Mononuclear cell (primary cell): ENCODE measurements around the gene GTF2A1L. TPM values are rescaled to one million over a fixed set of nuclear protein-coding genes. Genes with fewer than 3 reads are reported as not detected.
"Not testable (repeated sequence)": the region's sequence is repeated elsewhere in the genome, so short reads cannot be mapped to it uniquely, and the experiment has no call there.

Source experiments
- H3K27me3 ChIP-seq: 2 replicates; pipeline ENCODE4 v1.6.0; 2011; ENCODE audit warnings: low read length, control low read depth; ENCODE audit not compliant: insufficient read depth
- H3K4me1 ChIP-seq: 2 replicates; pipeline ENCODE4 v1.5.1; 2011; ENCODE audit warnings: mild to moderate bottlenecking, low read length, control low read depth; ENCODE audit not compliant: insufficient read depth
- H3K4me3 ChIP-seq: 2 replicates; pipeline ENCODE4 v1.5.1; 2011; ENCODE audit warnings: mild to moderate bottlenecking, low read length, moderate library complexity
- H3K9me3 ChIP-seq: 2 replicates; pipeline ENCODE4 v1.5.1; 2011; ENCODE audit warnings: low read depth, mild to moderate bottlenecking, control low read depth, low read length
- total RNA-seq: library from RNA; depleted of rRNA; stranded (reverse); fragments of >200 nt; gene quantifications from one replicate; pipeline ENCODE4 v1.2.3, GENCODE V29; 2012

Gene GTF2A1L
- total RNA-seq, 1 donor = not detected

DNA sequence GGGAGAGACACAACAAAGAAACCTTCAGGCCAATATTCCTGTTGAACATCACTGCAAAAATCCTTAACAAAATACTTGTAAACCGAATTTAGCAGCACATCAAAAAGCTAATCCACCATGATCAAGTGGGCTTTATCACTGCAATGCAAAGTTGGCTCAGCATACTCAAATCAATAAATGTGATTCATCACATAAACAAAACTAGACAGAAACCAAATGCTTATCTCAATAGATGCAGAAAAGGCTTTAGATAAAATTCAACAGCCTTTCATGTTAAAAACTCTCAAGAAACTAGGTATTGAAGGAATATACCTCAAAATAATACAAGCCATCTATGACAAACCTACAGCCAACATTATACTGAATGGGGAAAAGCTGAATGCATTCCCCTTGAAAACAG lies 20.6 kb downstream of the GTF2A1L start:
- Histone ChIP-seq H3K9me3 (no peaks in the 10 kb centered on the region), H3K4me3 (no peak overlapping the region), H3K4me1 (no peaks in the 10 kb centered on the region), H3K27me3 (no peaks in the 10 kb centered on the region)

DNA sequence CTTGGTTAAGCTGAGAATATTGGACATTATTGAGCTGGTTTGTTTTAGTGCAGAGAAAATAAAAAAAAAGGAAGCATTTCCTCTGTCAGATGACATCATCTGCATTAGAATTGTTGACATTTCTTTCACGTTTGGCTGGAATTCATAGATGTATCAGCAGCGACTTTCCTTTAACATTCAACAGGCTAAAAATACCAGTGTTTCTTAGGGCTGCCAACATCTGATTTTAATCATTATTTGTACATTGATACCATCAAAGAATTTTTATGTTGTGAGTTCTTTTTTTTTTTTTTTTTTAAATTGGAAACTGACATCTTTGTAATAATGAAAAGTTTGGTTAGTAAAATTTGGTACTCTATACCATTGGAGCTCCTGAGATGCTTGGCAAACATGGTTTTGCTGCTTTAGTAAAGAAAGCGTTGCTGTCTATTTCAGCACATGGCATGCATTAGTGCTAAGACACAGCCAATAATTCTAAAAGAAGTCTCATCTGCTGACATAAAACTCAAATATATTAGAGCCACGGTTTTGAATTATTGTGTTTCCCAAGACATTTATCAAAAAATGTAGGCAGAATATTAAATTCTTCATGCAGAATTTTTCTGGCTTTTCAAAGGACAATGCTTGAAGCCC lies 33.6 kb downstream of the GTF2A1L start:
- no peaks in the 10 kb centered on the region for H3K4me1 ChIP-seq
- H3K9me3 ChIP-seq = no peaks in the 10 kb centered on the region
- no peak overlapping the region for H3K4me3 ChIP-seq
- H3K27me3 ChIP-seq = no peaks in the 10 kb centered on the region

DNA sequence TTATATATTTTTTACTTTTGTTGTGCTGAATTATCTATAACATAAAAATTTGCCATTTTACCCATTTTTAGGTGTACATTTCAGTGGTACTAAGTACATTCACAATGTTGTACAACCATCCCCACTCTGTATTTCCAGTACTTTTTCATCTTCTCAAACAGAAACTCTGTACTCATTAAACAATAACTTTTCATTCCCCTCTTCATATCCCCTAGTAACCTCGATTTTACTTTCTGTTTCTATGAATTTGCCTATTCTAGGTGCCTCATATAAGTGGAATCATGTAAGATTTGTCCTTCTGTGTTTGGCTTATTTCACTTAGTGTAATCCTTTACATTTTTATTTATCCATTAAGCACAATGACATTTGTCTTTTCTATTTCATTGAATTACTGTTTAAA lies 51.3 kb downstream of the GTF2A1L start:
- H3K27me3 ChIP-seq = no peaks in the 10 kb centered on the region
- H3K9me3 ChIP-seq = no peaks in the 10 kb centered on the region
- no peaks in the 10 kb centered on the region for H3K4me1 ChIP-seq

DNA sequence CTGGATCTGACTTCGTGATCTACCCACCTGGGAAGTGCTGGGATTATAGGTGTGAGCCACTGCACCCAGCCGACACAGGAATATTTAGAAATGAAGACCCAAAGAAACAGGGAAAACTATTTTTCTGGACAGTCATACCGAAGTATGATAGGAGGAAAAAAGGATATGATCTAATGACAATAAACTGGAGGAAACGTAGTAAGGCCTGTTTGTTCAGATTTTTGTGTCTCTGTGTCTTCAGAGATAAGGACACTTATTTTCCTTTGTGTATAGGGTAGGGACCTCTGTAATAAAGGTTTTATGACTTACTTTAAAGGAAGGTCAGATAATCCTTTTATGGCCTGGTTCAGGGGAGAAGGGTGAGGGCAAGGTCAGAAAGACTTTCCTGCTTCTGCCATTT lies 55.9 kb downstream of the GTF2A1L start:
- no peaks in the 10 kb centered on the region for H3K27me3 ChIP-seq
- H3K9me3 ChIP-seq = no peaks in the 10 kb centered on the region
- H3K4me3 ChIP-seq = no peak overlapping the region
- no peaks in the 10 kb centered on the region for H3K4me1 ChIP-seq

More for the DNA sequence above, 51.3 kb downstream of the GTF2A1L start:
- H3K4me3 ChIP-seq = no peak overlapping the region

DNA sequence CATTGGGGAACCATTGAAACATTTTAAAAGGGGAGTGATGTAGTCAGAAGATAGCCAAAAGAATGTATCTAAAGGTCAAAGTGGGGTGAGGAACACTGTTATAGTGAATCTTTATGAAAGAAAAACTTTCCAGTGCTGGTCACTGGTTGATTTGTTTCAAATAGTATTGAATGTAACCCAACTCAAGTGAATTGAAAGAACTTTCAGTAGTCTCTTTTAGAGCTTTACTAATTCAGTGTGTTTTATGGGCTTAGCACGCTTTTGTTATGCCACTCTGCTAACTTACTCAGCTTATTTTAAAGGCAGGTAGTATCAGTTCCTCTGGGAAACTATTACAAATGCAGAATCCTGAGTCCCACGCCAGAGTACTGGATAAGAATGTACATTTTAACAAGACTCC lies 57.3 kb downstream of the GTF2A1L start:
- no peaks in the 10 kb centered on the region for H3K9me3 ChIP-seq
- no peaks in the 10 kb centered on the region for H3K27me3 ChIP-seq
- H3K4me3 ChIP-seq = no peak overlapping the region

DNA sequence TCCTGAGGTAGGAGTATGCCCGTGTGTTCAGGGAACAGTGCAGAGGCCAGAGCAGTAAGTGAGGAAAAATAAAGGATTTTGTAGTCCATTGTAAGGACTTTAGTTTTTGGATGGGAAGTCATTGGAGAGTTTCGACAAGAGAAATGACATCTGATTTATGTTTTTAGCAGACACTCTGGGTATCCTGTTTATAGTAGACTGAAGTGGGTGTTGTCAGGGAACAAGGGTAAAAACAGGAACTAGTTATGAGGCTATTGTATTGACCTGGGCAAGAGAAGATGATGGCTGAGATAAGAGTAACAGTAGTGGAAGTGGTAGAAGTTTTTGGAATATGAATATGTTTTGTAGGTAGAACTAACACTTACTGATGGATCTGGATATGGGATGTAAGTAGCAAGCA lies 59.8 kb downstream of the GTF2A1L start:
- Histone ChIP-seq H3K27me3 (no peaks in the 10 kb centered on the region), H3K4me3 (no peak overlapping the region), H3K4me1 (no peaks in the 10 kb centered on the region), H3K9me3 (no peaks in the 10 kb centered on the region)

More for the DNA sequence above, 57.3 kb downstream of the GTF2A1L start:
- no peaks in the 10 kb centered on the region for H3K4me1 ChIP-seq

DNA sequence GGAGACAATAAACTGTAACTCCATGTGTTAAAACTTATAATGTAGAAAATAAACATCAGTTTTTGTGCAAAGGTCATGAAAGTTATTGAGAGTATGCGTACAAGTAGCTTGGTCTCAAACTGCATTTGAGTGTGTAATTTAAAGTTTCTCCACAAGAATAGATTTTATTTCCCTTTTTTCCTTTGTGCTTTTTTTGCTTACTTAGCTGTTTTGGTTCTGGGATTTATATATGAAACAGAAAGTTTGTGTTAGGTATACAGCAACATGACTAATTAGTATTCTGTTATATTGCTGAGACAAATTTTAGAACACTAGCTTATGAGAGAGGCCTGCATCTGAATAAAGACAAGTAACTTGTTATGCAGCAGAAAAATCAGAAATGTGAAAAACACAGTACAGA lies 67.5 kb downstream of the GTF2A1L start:
- H3K4me1 ChIP-seq = no peaks in the 10 kb centered on the region
- H3K27me3 ChIP-seq = peaks cover 4% of the 10 kb centered on the region
- H3K4me3 ChIP-seq = no peak overlapping the region
- H3K9me3 ChIP-seq = no peaks in the 10 kb centered on the region

DNA sequence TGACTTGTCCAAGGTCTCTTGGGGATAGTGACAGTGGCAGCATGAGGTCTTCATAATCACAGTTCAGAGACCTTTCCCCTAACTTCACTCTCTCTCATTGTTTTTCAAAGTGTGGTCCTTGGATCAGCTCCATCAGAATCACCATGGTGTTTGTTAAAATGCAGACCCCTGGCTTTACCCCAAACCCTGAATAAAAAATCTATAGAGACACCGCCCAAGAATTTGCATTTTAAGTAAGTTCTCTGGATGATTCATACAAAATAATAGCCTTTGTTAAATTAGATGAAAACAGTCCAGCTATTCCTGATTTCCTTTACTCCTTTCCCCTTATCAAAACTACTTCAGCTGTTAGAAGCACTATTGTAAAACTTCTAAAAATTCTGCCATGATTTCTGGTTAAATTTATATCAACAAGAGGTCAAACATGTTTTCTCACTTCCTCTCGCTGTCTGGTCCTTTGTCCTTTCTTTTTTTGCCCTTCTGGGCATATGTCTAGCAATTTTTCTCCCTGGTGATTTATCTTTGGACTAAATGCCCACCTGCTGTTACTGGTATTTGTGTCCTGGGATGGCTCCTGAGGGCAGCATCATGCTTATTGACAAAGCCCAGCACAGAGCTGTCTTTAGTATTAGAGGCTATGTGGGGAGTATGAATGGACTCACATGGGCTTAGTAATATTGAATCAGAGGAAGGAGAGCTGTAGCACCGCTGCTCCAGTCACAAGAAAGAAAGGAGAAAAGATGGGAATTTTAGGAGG lies 74.5 kb downstream of the GTF2A1L start:
- peaks cover 2% of the 10 kb centered on the region for H3K27me3 ChIP-seq
- no peaks in the 10 kb centered on the region for H3K4me1 ChIP-seq
- no peaks in the 10 kb centered on the region for H3K9me3 ChIP-seq
- no peak overlapping the region for H3K4me3 ChIP-seq

DNA sequence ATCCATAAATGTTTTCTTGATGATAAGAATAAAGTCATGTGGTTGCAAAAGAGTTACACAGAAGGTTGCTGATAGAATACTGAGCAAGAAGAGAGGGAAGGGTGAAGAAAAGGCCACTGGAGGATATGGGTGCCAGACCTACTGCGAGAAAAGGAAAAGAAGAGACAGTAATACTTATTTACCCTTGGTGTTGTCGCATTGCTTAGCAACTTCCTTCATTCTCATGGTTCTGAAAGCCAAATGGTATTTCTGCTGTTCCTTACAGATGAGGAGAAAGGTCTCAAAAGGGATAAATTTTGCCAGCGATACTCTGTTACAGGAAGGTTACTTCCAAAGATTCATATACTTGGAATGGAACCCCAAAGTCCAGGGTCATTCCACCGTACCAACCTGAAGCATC lies 75.4 kb downstream of the GTF2A1L start:
- no peak overlapping the region for H3K4me3 ChIP-seq
- H3K27me3 ChIP-seq = peaks cover 2% of the 10 kb centered on the region
- H3K9me3 ChIP-seq = no peaks in the 10 kb centered on the region
- H3K4me1 ChIP-seq = no peaks in the 10 kb centered on the region

DNA sequence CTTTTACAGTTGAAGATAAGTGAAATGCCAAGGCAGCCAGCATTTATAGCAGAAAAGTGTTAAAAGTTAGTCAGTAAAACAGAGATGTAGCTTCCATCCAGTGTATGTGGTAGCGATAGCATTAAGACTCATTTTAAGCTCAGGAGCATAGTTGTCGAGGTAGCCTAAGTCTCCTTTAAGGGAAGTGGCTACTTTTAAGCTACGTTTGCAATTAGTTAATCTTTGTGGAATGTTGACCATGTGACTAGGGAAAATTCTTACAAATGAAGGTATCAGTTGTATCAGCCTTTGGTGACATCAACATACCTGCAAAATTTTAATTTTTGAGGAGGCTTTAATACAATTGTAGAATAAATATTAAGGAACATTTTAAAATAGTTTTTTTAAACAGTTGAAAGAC lies 76.0 kb downstream of the GTF2A1L start:
- Histone ChIP-seq H3K9me3 (no peaks in the 10 kb centered on the region), H3K27me3 (peaks cover 2% of the 10 kb centered on the region), H3K4me1 (no peaks in the 10 kb centered on the region), H3K4me3 (no peak overlapping the region)

DNA sequence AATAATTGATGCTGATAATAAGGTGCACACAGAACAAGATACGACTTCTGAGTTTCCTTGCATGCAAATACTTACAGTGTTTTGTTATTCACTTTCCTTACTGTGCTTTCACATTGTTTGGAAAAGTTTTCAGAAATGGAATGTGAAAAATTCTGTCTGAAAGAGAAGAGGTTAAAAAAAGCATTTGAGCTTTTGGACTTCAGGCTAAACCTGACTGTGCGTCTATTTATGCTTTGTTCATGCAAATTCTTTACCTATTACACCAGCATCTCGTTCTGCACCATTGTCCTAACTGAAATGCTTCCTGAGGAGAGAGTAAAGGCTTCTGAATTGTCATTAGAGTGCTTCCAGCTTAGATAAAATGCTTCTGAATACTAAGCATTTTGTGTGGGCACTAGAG lies 76.5 kb downstream of the GTF2A1L start:
- Histone ChIP-seq H3K4me3 (no peak overlapping the region), H3K9me3 (no peaks in the 10 kb centered on the region), H3K4me1 (no peaks in the 10 kb centered on the region), H3K27me3 (peaks cover 2% of the 10 kb centered on the region)

DNA sequence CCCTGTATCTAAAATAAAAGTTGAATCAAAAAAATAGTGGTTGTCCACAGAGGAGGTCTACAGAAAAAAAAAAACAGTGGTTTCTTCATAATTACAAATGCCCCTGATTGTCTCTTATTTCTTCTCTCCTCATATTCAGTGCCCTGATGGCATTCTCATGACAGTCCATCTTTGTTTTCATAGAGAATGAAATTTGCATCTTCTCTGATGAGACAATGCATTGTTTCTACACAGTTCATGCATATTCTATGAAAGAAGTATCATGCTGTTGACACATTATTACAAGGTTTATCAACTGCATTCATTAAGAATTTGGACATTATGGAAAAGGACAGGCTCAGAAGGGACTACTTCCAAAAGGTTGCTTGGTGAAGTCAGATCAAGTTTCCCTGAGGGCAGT lies 78.3 kb downstream of the GTF2A1L start:
- Histone ChIP-seq H3K9me3 (no peaks in the 10 kb centered on the region), H3K4me1 (no peaks in the 10 kb centered on the region), H3K4me3 (no peak overlapping the region), H3K27me3 (peaks cover 2% of the 10 kb centered on the region)

DNA sequence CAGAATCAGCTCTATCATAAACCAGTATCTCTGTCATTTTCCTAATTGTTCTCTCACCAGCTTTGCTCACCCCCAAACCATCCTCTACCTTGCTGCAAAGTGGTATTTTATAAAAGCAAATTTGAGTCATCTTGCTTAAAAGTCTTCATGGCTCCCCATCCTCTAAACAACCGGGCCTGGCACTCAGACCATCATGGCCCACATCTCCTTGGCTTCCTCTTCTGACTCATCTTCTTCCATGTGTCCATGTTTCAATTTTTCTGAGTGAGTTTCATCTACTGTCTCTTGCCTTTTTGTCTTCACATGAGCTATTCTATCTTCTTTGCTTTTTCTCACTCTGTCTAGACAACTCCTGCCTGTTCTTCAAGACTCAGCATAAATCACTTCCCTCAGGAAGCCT lies 79.2 kb downstream of the GTF2A1L start:
- H3K4me3 ChIP-seq = no peak overlapping the region
- H3K9me3 ChIP-seq = no peaks in the 10 kb centered on the region
- no peaks in the 10 kb centered on the region for H3K4me1 ChIP-seq
- H3K27me3 ChIP-seq = peaks cover 2% of the 10 kb centered on the region

DNA sequence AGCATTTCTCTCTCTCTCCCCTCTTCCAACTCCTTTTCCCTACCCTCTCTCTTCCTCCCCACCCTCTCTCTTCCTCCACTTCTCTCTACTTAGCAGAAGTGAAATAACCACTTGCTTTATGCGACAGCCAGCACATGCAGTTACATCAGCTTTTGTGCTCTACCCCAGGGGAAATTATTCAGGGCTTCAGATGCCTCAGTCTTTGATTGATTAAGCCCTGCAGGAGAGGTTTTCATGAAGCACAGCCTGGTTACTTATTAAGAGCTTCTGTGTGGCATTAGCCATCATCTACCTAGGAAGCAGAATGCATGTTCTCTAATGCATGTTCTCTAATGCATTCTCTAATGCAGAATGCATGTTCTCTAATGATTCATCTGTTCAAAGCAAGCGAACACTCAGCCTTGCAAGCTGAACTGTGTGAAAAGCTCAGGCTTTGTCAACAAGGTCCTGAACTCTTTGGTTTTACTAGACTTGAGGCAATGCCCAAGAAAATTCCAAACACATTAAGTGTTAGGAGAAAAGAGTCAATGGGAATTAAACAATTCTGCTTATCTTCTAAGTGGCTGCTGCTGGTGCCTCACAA lies 81.8 kb downstream of the GTF2A1L start:
- no peak overlapping the region for H3K4me3 ChIP-seq
- no peaks in the 10 kb centered on the region for H3K9me3 ChIP-seq
- no peaks in the 10 kb centered on the region for H3K27me3 ChIP-seq
- H3K4me1 ChIP-seq = no peaks in the 10 kb centered on the region

DNA sequence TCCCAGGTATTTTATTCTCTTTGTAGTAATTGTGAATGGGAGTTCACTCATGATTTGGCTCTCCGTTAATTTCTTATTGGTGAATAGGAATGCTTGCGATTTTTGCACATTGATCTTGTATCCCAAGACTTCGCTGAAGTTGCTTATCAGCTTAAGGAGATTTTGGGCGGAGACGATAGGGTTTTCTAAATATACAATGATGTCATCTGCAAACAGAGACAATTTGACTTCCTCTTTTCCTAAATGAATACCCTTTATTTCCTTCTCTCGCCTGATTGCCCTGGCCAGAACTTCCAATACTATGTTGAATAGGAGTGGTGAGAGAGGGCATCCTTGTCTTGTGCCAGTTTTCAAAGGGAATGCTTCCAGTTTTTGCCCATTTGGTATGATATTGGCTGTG lies 86.0 kb downstream of the GTF2A1L start:
- H3K4me3 ChIP-seq, H3K9me3 ChIP-seq, H3K4me1 ChIP-seq, H3K27me3 ChIP-seq: not testable (repeated sequence)

DNA sequence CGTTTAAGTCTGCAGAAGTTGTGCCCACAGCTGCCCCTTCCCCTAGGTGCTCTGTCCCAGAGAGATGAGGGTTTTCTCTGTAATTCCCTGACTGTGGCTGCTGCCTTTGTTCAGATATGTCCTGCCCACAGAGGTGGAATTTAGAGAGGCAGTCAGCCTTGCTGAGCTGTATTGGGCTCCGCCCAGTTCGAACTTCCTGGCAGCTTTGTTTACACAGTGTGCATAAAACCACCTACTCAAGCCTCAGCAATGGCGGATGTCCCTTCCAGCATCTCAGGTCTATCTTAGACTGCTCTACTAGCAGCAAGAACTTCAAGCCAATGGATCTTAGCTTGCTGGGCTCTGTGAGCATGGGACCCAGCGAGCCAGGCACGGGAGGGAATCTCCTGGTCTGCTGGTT lies 89.8 kb downstream of the GTF2A1L start:
- no peaks in the 10 kb centered on the region for H3K27me3 ChIP-seq
- H3K4me1 ChIP-seq = no peaks in the 10 kb centered on the region
- no peaks in the 10 kb centered on the region for H3K9me3 ChIP-seq
- H3K4me3 ChIP-seq = no peak overlapping the region
